CD8-positive, alpha-beta memory T cell (primary cell): ENCODE data around the gene IFITM10. TPM values are rescaled to one million over a fixed set of nuclear protein-coding genes. Genes with fewer than 3 reads are reported as not detected.

Source experiments
- CTCF ChIA-PET: fragments of 350-600 bp; sonication (Branson Sonifier 250); formaldehyde crosslinking; loops from one replicate; lab custom pipeline; 2021; ENCODE audit warnings: antibody characterized with exemption; lab: Charles Lee
- POLR2A ChIA-PET: fragments of 350-600 bp; sonication (Branson Sonifier 250); formaldehyde crosslinking; loops from one replicate; lab custom pipeline; 2021; ENCODE audit warnings: antibody characterized with exemption; lab: Charles Lee
- DNase-seq, 5 donors: peaks; one replicate each; pipeline versions ENCODE4 v3.0.0 to v3.0.0-alpha.2; 2020 to 2022; ENCODE audit warnings: mixed read lengths in 1 of 5
- H3K27ac ChIP-seq: one replicate; pipeline ENCODE4 v1.7.0; 2013; ENCODE audit warnings: low read depth, mild to moderate bottlenecking, low read length, moderate library complexity
- H3K27me3 ChIP-seq: 2 replicates; pipeline ENCODE4 v1.7.0; 2013; ENCODE audit warnings: low read length, mild to moderate bottlenecking; ENCODE audit not compliant: insufficient read depth, poor library complexity, severe bottlenecking
- H3K36me3 ChIP-seq: 2 replicates; pipeline ENCODE4 v1.7.0; 2013; ENCODE audit warnings: mild to moderate bottlenecking, low read length, moderate library complexity; ENCODE audit not compliant: insufficient read depth
- H3K4me1 ChIP-seq: 2 replicates; pipeline ENCODE4 v1.7.0; 2013; ENCODE audit warnings: mild to moderate bottlenecking, low read length, moderate library complexity; ENCODE audit not compliant: insufficient read depth
- H3K4me3 ChIP-seq: 2 replicates; pipeline ENCODE4 v1.7.0; 2013; ENCODE audit warnings: mild to moderate bottlenecking, low read length
- H3K9me3 ChIP-seq: 2 replicates; pipeline ENCODE4 v1.7.0; 2013; ENCODE audit warnings: mild to moderate bottlenecking, low read length
- H3K27ac Mint-ChIP-seq, 8 donors: one replicate each; pipeline ENCODE4 v1.8.0; 2020 to 2021; ENCODE audit warnings: mixed read lengths in 8 of 8, mild to moderate bottlenecking in 6 of 8, inconsistent platforms in 3 of 8, moderate library complexity in 3 of 8
- H3K27me3 Mint-ChIP-seq, 2 donors: one replicate each; pipeline ENCODE4 v1.8.0; 2020 to 2021; ENCODE audit warnings: mixed read lengths in 2 of 2, mild to moderate bottlenecking in 1 of 2, moderate library complexity in 1 of 2
- H3K36me3 Mint-ChIP-seq, 3 donors: one replicate each; pipeline ENCODE4 v1.8.0; 2020 to 2021; ENCODE audit warnings: mixed read lengths in 3 of 3, inconsistent platforms in 1 of 3, mild to moderate bottlenecking in 1 of 3
- H3K4me1 Mint-ChIP-seq, 3 donors: one replicate each; pipeline ENCODE4 v1.8.0; 2020 to 2021; ENCODE audit warnings: mixed read lengths in 3 of 3, inconsistent platforms in 1 of 3, mild to moderate bottlenecking in 1 of 3
- H3K4me3 Mint-ChIP-seq, 7 donors: one replicate each; pipeline ENCODE4 v1.8.0; 2020 to 2021; ENCODE audit warnings: mixed read lengths in 7 of 7, mild to moderate bottlenecking in 6 of 7, moderate library complexity in 4 of 7, inconsistent platforms in 2 of 7
- H3K9me3 Mint-ChIP-seq, 5 donors: one replicate each; pipeline ENCODE4 v1.8.0; 2020 to 2022; ENCODE audit warnings: mixed read lengths in 5 of 5, mild to moderate bottlenecking in 3 of 5, moderate library complexity in 2 of 5, inconsistent platforms in 1 of 5
- polyA plus RNA-seq: library from polyadenylated mRNA; unstranded; fragments of 300-500 nt; fragmentation: Illumina TruSeq; gene quantifications from one replicate; pipeline ENCODE4 v1.2.3, GENCODE V29; 2021
- total RNA-seq, 2 experiments: library from RNA; stranded (reverse); gene quantifications; one replicate each; pipeline ENCODE4 v1.2.3, GENCODE V29; 2021

The IFITM10 gene
- total and polyA plus RNA-seq, 3 experiments from 2014 or later = 0.10 to 0.95 (median 0.39) TPM

- Histone ChIP-seq H3K4me1 (peaks cover 91% of the 10 kb centered on the region), H3K27ac (peak overlapping the region; percentile 54), H3K4me3 (no peak overlapping the region), H3K36me3 (no peaks in the 10 kb centered on the region), H3K27me3 (no peaks in the 10 kb centered on the region), H3K9me3 (no peaks in the 10 kb centered on the region)
- Mint-ChIP-seq H3K4me3 (peak overlapping the region in 5 of 7 donors; percentile 5 to 84 (median 28)), H3K4me1 (peaks cover 56 to 87% (median 68%) of the 10 kb centered on the region in 3 donors), H3K27me3 (no peaks in the 10 kb centered on the region), H3K27ac (peak overlapping the region in 3 of 8 donors; percentile 26 to 77 (median 64)), H3K9me3 (no peaks in the 10 kb centered on the region), H3K36me3 (peaks cover 0 to 46% (median 5%) of the 10 kb centered on the region in 3 donors)
- ChIA-PET CTCF (no interaction called here), POLR2A (no interaction called here)
- no peak for DNase-seq
Observed at GRCh38 chr11:1759851-1760220, 9.4 kb upstream of the IFITM10 start.

- Histone ChIP-seq H3K4me1 (peaks cover 89% of the 10 kb centered on the region), H3K27ac (peak overlapping the region; percentile 54), H3K36me3 (no peaks in the 10 kb centered on the region), H3K4me3 (no peak overlapping the region), H3K9me3 (no peaks in the 10 kb centered on the region), H3K27me3 (no peaks in the 10 kb centered on the region)
- POLR2A ChIA-PET = no interaction called here
- CTCF ChIA-PET = interaction anchor here (2.3 kb wide), 1 partner anchor 65 kb away, joined by 10 read pairs; no protein-coding TSS in a partner anchor
- peaks cover 0 to 47% (median 5%) of the 10 kb centered on the region in 3 donors for H3K36me3 Mint-ChIP-seq
- peaks cover 56 to 85% (median 68%) of the 10 kb centered on the region in 3 donors for H3K4me1 Mint-ChIP-seq
- peak overlapping the region in 6 of 8 donors; percentile 78 to 92 (median 87) for H3K27ac Mint-ChIP-seq
- no peak for DNase-seq
- no peaks in the 10 kb centered on the region for H3K27me3 Mint-ChIP-seq
- peak overlapping the region in 6 of 7 donors; percentile 69 to 90 (median 79) for H3K4me3 Mint-ChIP-seq
- H3K9me3 Mint-ChIP-seq = no peaks in the 10 kb centered on the region
Observed at GRCh38 chr11:1759151-1759850, 8.9 kb upstream of the IFITM10 start.

GRCh38 chr11:1758611-1759150 is 8.3 kb upstream of the IFITM10 start:
- no peaks in the 10 kb centered on the region for H3K9me3 ChIP-seq
- DNase-seq = no peak
- no peaks in the 10 kb centered on the region for H3K27me3 ChIP-seq
- H3K36me3 ChIP-seq = no peaks in the 10 kb centered on the region
- peaks cover 0 to 48% (median 5%) of the 10 kb centered on the region in 3 donors for H3K36me3 Mint-ChIP-seq
- H3K27ac Mint-ChIP-seq = peak overlapping the region; percentile 78 to 92 (median 86)
- ChIA-PET POLR2A (no interaction called here), CTCF (interaction anchor here (1.2 to 2.3 kb wide), 2 partner anchors 65 to 74 kb away, joined by 5 to 10 read pairs; no protein-coding TSS in a partner anchor)
- peak overlapping the region; percentile 69 to 90 (median 78) for H3K4me3 Mint-ChIP-seq
- H3K4me1 ChIP-seq = peaks cover 87% of the 10 kb centered on the region
- H3K4me1 Mint-ChIP-seq = peaks cover 54 to 83% (median 66%) of the 10 kb centered on the region in 3 donors
- peak overlapping the region; percentile 47 for H3K27ac ChIP-seq
- no peaks in the 10 kb centered on the region for H3K27me3 Mint-ChIP-seq
- peak overlapping the region; percentile 43 for H3K4me3 ChIP-seq
- H3K9me3 Mint-ChIP-seq = no peaks in the 10 kb centered on the region

GRCh38 chr11:1757861-1758610 is 7.6 kb upstream of the IFITM10 start:
- peak; percentile 31 to 69 (median 56) for DNase-seq
- H3K4me1 Mint-ChIP-seq = peaks cover 55 to 85% (median 66%) of the 10 kb centered on the region in 3 donors
- Histone ChIP-seq H3K27me3 (no peaks in the 10 kb centered on the region), H3K4me3 (peak overlapping the region; percentile 43), H3K9me3 (no peaks in the 10 kb centered on the region), H3K27ac (peak overlapping the region; percentile 47), H3K36me3 (no peaks in the 10 kb centered on the region), H3K4me1 (peaks cover 84% of the 10 kb centered on the region)
- H3K4me3 Mint-ChIP-seq = peak overlapping the region; percentile 69 to 90 (median 78)
- no peaks in the 10 kb centered on the region for H3K27me3 Mint-ChIP-seq
- H3K9me3 Mint-ChIP-seq = no peaks in the 10 kb centered on the region
- H3K27ac Mint-ChIP-seq = peak overlapping the region; percentile 78 to 96 (median 88)
- peaks cover 0 to 54% (median 5%) of the 10 kb centered on the region in 3 donors for H3K36me3 Mint-ChIP-seq
- POLR2A ChIA-PET = interaction anchor here (1.0 to 1.1 kb wide), 2 partner anchors 35 to 95 kb away, joined by 4 read pairs; partner anchors contain the start of gene LSP1
- CTCF ChIA-PET = interaction anchor here (1.0 to 2.3 kb wide), 5 partner anchors 31 to 394 kb away, joined by 3 to 10 read pairs (median 4); no protein-coding TSS in a partner anchor

GRCh38 chr11:1756791-1757771 is 6.7 kb upstream of the IFITM10 start:
- POLR2A ChIA-PET = interaction anchor here (1.0 to 1.1 kb wide), 2 partner anchors 36 to 96 kb away, joined by 4 read pairs; partner anchors contain the start of gene LSP1
- Histone ChIP-seq H3K27me3 (no peaks in the 10 kb centered on the region), H3K4me1 (peaks cover 78% of the 10 kb centered on the region), H3K27ac (no peak overlapping the region), H3K4me3 (peak overlapping the region; percentile 43), H3K36me3 (no peaks in the 10 kb centered on the region), H3K9me3 (no peaks in the 10 kb centered on the region)
- Mint-ChIP-seq H3K27ac (peak overlapping the region; percentile 42 to 96 (median 84)), H3K36me3 (peaks cover 0 to 58% (median 5%) of the 10 kb centered on the region in 3 donors), H3K4me3 (peak overlapping the region; percentile 69 to 90 (median 78)), H3K27me3 (no peaks in the 10 kb centered on the region), H3K4me1 (peaks cover 48 to 78% (median 60%) of the 10 kb centered on the region in 3 donors), H3K9me3 (no peaks in the 10 kb centered on the region)
- CTCF ChIA-PET = interaction anchor here (1.0 to 2.3 kb wide), 5 partner anchors 30 to 395 kb away, joined by 3 to 10 read pairs (median 4); no protein-coding TSS in a partner anchor
- DNase-seq = no peak

- ChIA-PET CTCF (interaction anchor here (1.3 kb wide), 1 partner anchor 77 kb away, joined by 3 read pairs; no protein-coding TSS in a partner anchor), POLR2A (no interaction called here)
- H3K4me1 Mint-ChIP-seq = peaks cover 41 to 66% (median 49%) of the 10 kb centered on the region in 3 donors
- peaks cover 0 to 2% of the 10 kb centered on the region in 2 donors for H3K27me3 Mint-ChIP-seq
- Histone ChIP-seq H3K36me3 (no peaks in the 10 kb centered on the region), H3K27ac (no peak overlapping the region), H3K4me3 (peak overlapping the region; percentile 1), H3K4me1 (peaks cover 73% of the 10 kb centered on the region), H3K27me3 (no peaks in the 10 kb centered on the region), H3K9me3 (no peaks in the 10 kb centered on the region)
- H3K9me3 Mint-ChIP-seq = no peaks in the 10 kb centered on the region
- H3K4me3 Mint-ChIP-seq = peak overlapping the region in 6 of 7 donors; percentile 7 to 58 (median 36)
- H3K27ac Mint-ChIP-seq = peak overlapping the region in 6 of 8 donors; percentile 4 to 71 (median 42)
- H3K36me3 Mint-ChIP-seq = peaks cover 0 to 56% (median 5%) of the 10 kb centered on the region in 3 donors
- DNase-seq = peak in 1 of 5 donors; percentile 37
Observed at GRCh38 chr11:1755692-1756561, 5.5 kb upstream of the IFITM10 start.
